Thyroid gland (tissue), 4 donors: Measurements from ENCODE around the gene HNF1B.

ENCODE experiments used
- POLR2A ChIP-seq, 2 donors: fragments of 450-650 bp; IDR thresholded peaks; one replicate each; pipeline ENCODE4 v1.6.1; 2017; ENCODE audit warnings: antibody characterized with exemption in 2 of 2, mild to moderate bottlenecking in 2 of 2, moderate library complexity in 1 of 2
- TF ChIP-seq, protein P1 (sequence below), 6 experiments: fragments of 200-600 bp in 3 of 6; fragments of 450-650 bp in 3 of 6; sonication (generic) in 3 of 6; IDR thresholded peaks; one replicate each; pipeline ENCODE4 v1.5.1; 2016 to 2019; ENCODE audit warnings: antibody characterized with exemption in 6 of 6, mild to moderate bottlenecking in 2 of 6, inconsistent platforms in 1 of 6, moderate library complexity in 1 of 6

DNA sequence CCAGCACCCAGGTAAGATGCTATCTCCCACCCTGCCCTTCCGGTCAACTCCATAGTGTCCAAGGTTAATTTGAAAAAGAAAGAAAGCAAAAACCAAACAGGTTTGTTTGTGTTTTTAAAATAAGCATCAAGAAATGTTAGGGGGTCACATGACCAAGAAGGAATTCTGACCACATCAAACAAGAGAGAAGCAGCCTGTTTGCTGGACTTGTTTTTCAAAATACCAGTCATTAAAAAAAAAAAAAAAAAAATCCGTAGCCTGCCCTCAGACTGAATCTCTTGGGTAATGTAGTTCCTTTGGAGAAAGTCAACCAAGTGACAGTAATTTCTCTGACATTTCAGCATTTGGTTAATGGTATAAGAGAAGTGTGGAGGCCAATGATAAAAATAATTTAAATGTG is 38.4 kb downstream of the HNF1B start:
- no peak for TF ChIP-seq POLR2A (IDR thresholded peaks at IDR 0.05)
- TF ChIP-seq, protein P1, sequence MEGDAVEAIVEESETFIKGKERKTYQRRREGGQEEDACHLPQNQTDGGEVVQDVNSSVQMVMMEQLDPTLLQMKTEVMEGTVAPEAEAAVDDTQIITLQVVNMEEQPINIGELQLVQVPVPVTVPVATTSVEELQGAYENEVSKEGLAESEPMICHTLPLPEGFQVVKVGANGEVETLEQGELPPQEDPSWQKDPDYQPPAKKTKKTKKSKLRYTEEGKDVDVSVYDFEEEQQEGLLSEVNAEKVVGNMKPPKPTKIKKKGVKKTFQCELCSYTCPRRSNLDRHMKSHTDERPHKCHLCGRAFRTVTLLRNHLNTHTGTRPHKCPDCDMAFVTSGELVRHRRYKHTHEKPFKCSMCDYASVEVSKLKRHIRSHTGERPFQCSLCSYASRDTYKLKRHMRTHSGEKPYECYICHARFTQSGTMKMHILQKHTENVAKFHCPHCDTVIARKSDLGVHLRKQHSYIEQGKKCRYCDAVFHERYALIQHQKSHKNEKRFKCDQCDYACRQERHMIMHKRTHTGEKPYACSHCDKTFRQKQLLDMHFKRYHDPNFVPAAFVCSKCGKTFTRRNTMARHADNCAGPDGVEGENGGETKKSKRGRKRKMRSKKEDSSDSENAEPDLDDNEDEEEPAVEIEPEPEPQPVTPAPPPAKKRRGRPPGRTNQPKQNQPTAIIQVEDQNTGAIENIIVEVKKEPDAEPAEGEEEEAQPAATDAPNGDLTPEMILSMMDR (IDR thresholded peaks at IDR 0.05), result no peak
